Esophagus muscularis mucosa (tissue), 4 donors: ENCODE data around the gene CACNA2D3. TPM values are rescaled to one million over a fixed set of nuclear protein-coding genes. Genes with fewer than 3 reads are reported as not detected.
"Not testable (repeated sequence)": the region's sequence is repeated elsewhere in the genome, so short reads cannot be mapped to it uniquely, and the experiment has no call there.

ENCODE experiments used
- DNase-seq: peaks from one replicate; pipeline ENCODE4 v3.0.0-alpha.2; 2017; ENCODE audit errors: extremely low spot score
- H3K27ac ChIP-seq, 4 donors: fragments of 200-600 bp; sonication (generic); replicated peaks in 1 of 4; 1 replicate in 3 of 4; 2 replicates in 1 of 4; pipeline ENCODE4 v1.5.1; 2016 to 2019; ENCODE audit warnings: mild to moderate bottlenecking in 1 of 4
- H3K27me3 ChIP-seq, 4 donors: fragments of 200-600 bp; sonication (generic); one replicate each; pipeline versions ENCODE4 v1.5.1 to v1.6.0; 2016 to 2019
- H3K36me3 ChIP-seq, 4 donors: fragments of 200-600 bp; sonication (generic); one replicate each; pipeline ENCODE4 v1.5.1; 2016 to 2019
- H3K4me1 ChIP-seq, 4 donors: fragments of 200-600 bp; sonication (generic); one replicate each; pipeline ENCODE4 v1.5.1; 2016 to 2019
- H3K4me3 ChIP-seq, 4 donors: fragments of 200-600 bp; sonication (generic); 1 replicate in 2 of 4; 2 replicates in 2 of 4; pipeline ENCODE4 v1.5.1; 2016 to 2019; ENCODE audit warnings: mild to moderate bottlenecking in 4 of 4, moderate library complexity in 1 of 4
- H3K9me3 ChIP-seq, 4 donors: fragments of 200-600 bp; sonication (generic); 1 replicate in 3 of 4; 2 replicates in 1 of 4; pipeline ENCODE4 v1.5.1; 2016 to 2019
- CTCF ChIP-seq, 3 experiments: fragments of 200-600 bp in 2 of 3; fragments of 450-650 bp in 1 of 3; sonication (generic) in 2 of 3; IDR thresholded peaks; one replicate each; pipeline ENCODE4 v1.5.1; 2017 to 2019; ENCODE audit warnings: antibody characterized with exemption in 3 of 3, mild to moderate bottlenecking in 2 of 3, moderate library complexity in 1 of 3
- EP300 ChIP-seq: sonication (generic); formaldehyde crosslinking; IDR thresholded peaks from one replicate; pipeline ENCODE4 v1.6.1; 2017; ENCODE audit warnings: antibody characterized with exemption
- POLR2A ChIP-seq: fragments of 450-650 bp; IDR thresholded peaks from one replicate; pipeline ENCODE4 v1.6.1; 2017; ENCODE audit warnings: antibody characterized with exemption, moderate library complexity, mild to moderate bottlenecking, low read depth
- POLR2AphosphoS5 ChIP-seq, 2 donors: sonication (generic); formaldehyde crosslinking; IDR thresholded peaks; one replicate each; pipeline ENCODE4 v1.6.1; 2017; ENCODE audit warnings: antibody characterized with exemption in 2 of 2
- WGBS: methylation state at CpG from one replicate; pipeline ENCODE4 v1.1.5; 2018; 5-methylcytosine and 5-hydroxymethylcytosine counted together
- intact Hi-C: fragments of 100-400 bp; cut with DNase I; formaldehyde crosslinking; loops from one replicate; pipeline ENCODE4 v1.15.1; 2023
- total RNA-seq, 4 donors: library from RNA; depleted of rRNA; stranded (reverse); fragments of >200 nt; gene quantifications; one replicate each; pipeline versions ENCODE4 v1.1.0 to v1.2.1, GENCODE V29; 2016

Gene CACNA2D3
- total RNA-seq, 4 donors from 2014 or later = 2.5 to 6.3 (median 3.9) TPM

- intact Hi-C loops = no loop called here
- no peaks in the 10 kb centered on the region for H3K9me3 ChIP-seq
- H3K36me3 ChIP-seq = no peaks in the 10 kb centered on the region
- H3K27ac ChIP-seq = no peak overlapping the region
- no peaks in the 10 kb centered on the region for H3K27me3 ChIP-seq
- WGBS = 86% methylated on average over 3 of the region's 3 CpGs
- TF ChIP-seq POLR2A (no peak), EP300 (no peak), CTCF (IDR thresholded peaks at IDR 0.05) (no peak), POLR2AphosphoS5 (IDR thresholded peaks at IDR 0.05) (no peak)
- no peaks in the 10 kb centered on the region for H3K4me1 ChIP-seq
- H3K4me3 ChIP-seq = no peak overlapping the region
- no peak for DNase-seq
Measured at GRCh38 chr3:54634122-54634469, 511.7 kb downstream of the CACNA2D3 start.

- intact Hi-C loops, H3K9me3 ChIP-seq, DNase-seq, H3K27me3 ChIP-seq, H3K27ac ChIP-seq, H3K4me3 ChIP-seq, H3K4me1 ChIP-seq, H3K36me3 ChIP-seq: not testable (repeated sequence)
- 57% methylated on average over 12 of the region's 12 CpGs for WGBS
Measured at GRCh38 chr3:54639790-54640372, 517.5 kb downstream of the CACNA2D3 start.

- TF ChIP-seq EP300 (no peak), POLR2AphosphoS5 (IDR thresholded peaks at IDR 0.05) (no peak), POLR2A (no peak), CTCF (IDR thresholded peaks at IDR 0.05) (no peak)
- H3K9me3 ChIP-seq = peaks cover 0 to 1% (median 0%) of the 10 kb centered on the region in 4 donors
- H3K27me3 ChIP-seq = no peaks in the 10 kb centered on the region
- H3K36me3 ChIP-seq = no peaks in the 10 kb centered on the region
- H3K4me3 ChIP-seq = no peak overlapping the region
- no peak for DNase-seq
- H3K4me1 ChIP-seq = no peaks in the 10 kb centered on the region
- 85% methylated on average over 2 of the region's 2 CpGs for WGBS
- intact Hi-C loops = no loop called here
- H3K27ac ChIP-seq = no peak overlapping the region
Measured at GRCh38 chr3:54641226-54642014, 519.1 kb downstream of the CACNA2D3 start.

- Histone ChIP-seq H3K4me3 (no peak overlapping the region), H3K27me3 (no peaks in the 10 kb centered on the region), H3K36me3 (no peaks in the 10 kb centered on the region), H3K9me3 (peaks cover 0 to 8% (median 0%) of the 10 kb centered on the region in 4 donors), H3K27ac (no peak overlapping the region), H3K4me1 (no peaks in the 10 kb centered on the region)
- no peak for DNase-seq
- 90% methylated on average over 6 of the region's 6 CpGs for WGBS
- intact Hi-C loops = no loop called here
- TF ChIP-seq CTCF (IDR thresholded peaks at IDR 0.05) = no peak
- no peak for TF ChIP-seq POLR2A
- TF ChIP-seq EP300 = no peak
- TF ChIP-seq POLR2AphosphoS5 (IDR thresholded peaks at IDR 0.05) = no peak
Measured at GRCh38 chr3:54642147-54642546, 519.8 kb downstream of the CACNA2D3 start.

GRCh38 chr3:54647721-54648120 is 525.4 kb downstream of the CACNA2D3 start:
- no peaks in the 10 kb centered on the region for H3K27me3 ChIP-seq
- peaks cover 0 to 8% (median 0%) of the 10 kb centered on the region in 4 donors for H3K9me3 ChIP-seq
- no peak for DNase-seq
- no peak overlapping the region for H3K4me3 ChIP-seq
- TF ChIP-seq CTCF (IDR thresholded peaks at IDR 0.05) = no peak
- TF ChIP-seq POLR2A = no peak
- no peak for TF ChIP-seq EP300
- TF ChIP-seq POLR2AphosphoS5 (IDR thresholded peaks at IDR 0.05) = no peak
- H3K4me1 ChIP-seq = no peaks in the 10 kb centered on the region
- intact Hi-C loops = no loop called here
- H3K36me3 ChIP-seq = no peaks in the 10 kb centered on the region
- H3K27ac ChIP-seq = no peak overlapping the region
